Measurements from ENCODE around the gene RHOBTB3. TPM values are rescaled to one million over a fixed set of nuclear protein-coding genes. Genes with fewer than 3 reads are reported as not detected.

RHOBTB3 gene
- total RNA-seq, 1 experiment from 2014 or later: 24.7 TPM

DNA sequence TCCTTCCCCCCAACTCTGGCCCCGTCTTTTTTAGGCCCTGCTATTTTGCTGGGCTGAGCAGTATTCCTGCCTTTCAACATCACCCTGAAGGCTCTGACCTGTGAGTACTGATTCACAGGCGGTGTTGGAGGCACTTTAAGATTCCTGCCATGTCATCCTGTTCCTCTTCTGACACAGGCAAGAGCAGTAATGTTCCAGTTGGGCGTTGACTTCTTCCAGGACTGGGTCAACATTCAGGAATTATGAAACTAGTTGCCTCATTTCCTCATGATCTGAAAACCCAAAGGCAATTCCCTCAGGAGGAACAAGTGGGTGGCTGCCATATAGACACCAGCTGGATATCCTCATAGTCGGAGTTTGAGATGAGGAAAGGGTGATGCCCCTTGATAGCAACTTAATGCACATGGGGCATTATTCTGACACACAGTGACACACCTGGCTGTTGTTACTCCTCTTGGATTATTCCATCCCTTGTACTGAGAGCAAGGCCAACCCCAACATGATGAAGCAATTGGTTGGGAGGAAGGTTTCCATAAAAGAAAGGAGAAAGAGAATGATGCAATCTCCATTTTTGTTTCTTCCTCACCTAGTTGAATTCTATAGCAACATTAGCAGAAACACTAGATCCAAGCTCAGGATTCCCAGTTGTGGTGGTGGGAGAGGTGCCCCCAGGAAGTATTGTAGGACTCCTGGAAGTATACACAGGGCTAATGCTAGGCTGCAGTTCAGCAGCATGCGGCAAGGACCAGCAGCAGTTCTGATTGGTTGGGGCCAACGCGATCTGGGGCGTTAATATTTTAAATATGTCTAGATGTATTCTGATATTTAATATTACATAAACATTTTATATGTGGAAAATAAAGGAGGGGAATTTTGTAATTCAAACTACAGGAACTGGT is 111.0 kb downstream of the RHOBTB3 start:
- peak; percentile 29 for DNase-seq (ENCODE audit: low read depth)
- in situ Hi-C loops (cut with HindIII; ENCODE audit: low pct_unique_long_range_greater_than_20kb, low sequenced_read_pairs): no loop called here

- in situ Hi-C loops (cut with HindIII; ENCODE audit: low pct_unique_long_range_greater_than_20kb, low sequenced_read_pairs): no loop called here
- DNase-seq (ENCODE audit: low read depth): peak; percentile 53
Measured at GRCh38 chr5:95842854-95843544, 111.9 kb downstream of the RHOBTB3 start.

DNA sequence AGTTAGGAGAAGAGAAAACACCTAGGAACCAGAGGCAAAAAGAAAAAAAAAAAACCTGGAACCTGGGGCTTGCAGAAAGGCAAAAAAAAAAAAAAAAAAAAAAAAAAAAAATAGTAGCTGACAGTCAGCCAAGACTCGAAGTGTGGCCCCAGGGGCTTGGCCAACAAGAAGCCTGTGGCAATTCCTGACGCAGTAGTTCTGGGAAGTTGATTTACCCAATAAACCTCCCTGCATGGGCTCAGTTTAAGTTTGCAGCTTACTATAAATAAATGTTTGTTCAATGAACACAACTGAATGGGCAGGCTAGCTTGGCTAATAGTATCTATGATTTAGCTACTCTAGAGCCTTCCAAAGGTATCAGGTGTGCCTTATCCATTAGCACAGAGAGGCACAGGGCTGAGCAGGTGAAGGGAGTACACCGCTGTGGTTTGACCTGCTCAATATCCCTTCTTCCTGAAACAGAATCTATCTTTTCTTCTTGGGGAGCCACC is 112.6 kb downstream of the RHOBTB3 start:
- in situ Hi-C loops (cut with HindIII; ENCODE audit: low pct_unique_long_range_greater_than_20kb, low sequenced_read_pairs): no loop called here
- DNase-seq (ENCODE audit: low read depth): no peak

DNA sequence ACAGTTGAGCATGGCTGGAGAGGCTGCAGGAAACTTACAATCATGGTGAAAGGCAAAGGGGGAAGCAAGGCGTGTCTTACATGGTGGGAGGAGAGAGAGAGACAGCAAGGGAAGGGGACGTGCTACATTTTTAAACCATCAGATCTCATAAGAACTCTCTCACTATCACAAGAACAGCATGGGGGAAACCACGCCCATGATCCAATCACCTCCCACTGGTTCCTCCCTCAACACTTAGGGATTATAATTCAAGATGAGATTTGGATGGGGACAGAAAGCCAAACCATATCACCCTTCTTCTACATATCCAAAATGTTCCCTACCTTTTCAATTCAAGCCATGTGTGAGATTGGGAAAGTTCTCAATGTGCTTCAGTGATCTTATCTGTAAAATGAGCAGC is 114.3 kb downstream of the RHOBTB3 start:
- DNase-seq (ENCODE audit: low read depth): no peak
- in situ Hi-C loops (cut with HindIII; ENCODE audit: low pct_unique_long_range_greater_than_20kb, low sequenced_read_pairs): no loop called here

Other genes with a start within 250 kb of the RHOBTB3 start
- gene SKIC3, start 176.4 kb upstream of the RHOBTB3 start, total RNA-seq (2014; rRNA removed; shearing (Covaris generic); ENCODE audit: low replicate concordance): 19.7 and 33.1 TPM in 2 replicates
- gene ARSK, start 176.2 kb upstream of the RHOBTB3 start, total RNA-seq (2014; rRNA removed; shearing (Covaris generic); ENCODE audit: low replicate concordance): 1.9 and 9.3 TPM in 2 replicates
- 0.17 TPM in 1 of 2 replicates, not detected in the other for gene GPR150, start 111.2 kb upstream of the RHOBTB3 start, total RNA-seq (2014; rRNA removed; shearing (Covaris generic); ENCODE audit: low replicate concordance)
- 0.55 and 1.1 TPM in 2 replicates for gene RFESD, start 84.6 kb upstream of the RHOBTB3 start, total RNA-seq (2014; rRNA removed; shearing (Covaris generic); ENCODE audit: low replicate concordance)
- not detected in 2 replicates for gene SPATA9, start 48.3 kb upstream of the RHOBTB3 start, total RNA-seq (2014; rRNA removed; shearing (Covaris generic); ENCODE audit: low replicate concordance)
- gene GLRX, start 91.4 kb downstream of the RHOBTB3 start, total RNA-seq (2014; rRNA removed; shearing (Covaris generic); ENCODE audit: low replicate concordance): 30.2 and 53.4 TPM in 2 replicates
- 0.17 and 0.61 TPM in 2 replicates for gene ELL2, start 230.5 kb downstream of the RHOBTB3 start, total RNA-seq (2014; rRNA removed; shearing (Covaris generic); ENCODE audit: low replicate concordance)